PFSK-1 (cell line): Measurements from ENCODE around the gene NPY.

Experiments
- FOXP2 ChIP-seq: optimal IDR thresholded peaks from 2 replicates; pipeline ENCODE3; 2011; ENCODE audit warnings: borderline replicate concordance, control low read depth, inconsistent platforms; ENCODE audit not compliant: insufficient read depth; ENCODE audit errors: extremely low read length, extremely low read depth
- POLR2AphosphoS5 ChIP-seq: IDR thresholded peaks from 2 replicates; pipeline ENCODE4 v1.6.1; 2012; ENCODE audit warnings: low read depth, mild to moderate bottlenecking, control low read depth, low read length, moderate library complexity
- REST ChIP-seq, 2 experiments: IDR thresholded peaks; 2 replicates each; pipeline versions ENCODE4 v1.6.1 to v1.8.0; 2011 to 2012; ENCODE audit warnings: low read depth in 2 of 2, low read length in 2 of 2, control low read depth in 1 of 2, inconsistent platforms in 1 of 2, mild to moderate bottlenecking in 1 of 2, moderate library complexity in 1 of 2; ENCODE audit not compliant: insufficient read depth in 1 of 2
- SIN3A ChIP-seq: IDR thresholded peaks from 2 replicates; pipeline ENCODE4 v1.6.1; 2012; ENCODE audit warnings: mild to moderate bottlenecking, low read length, moderate library complexity, borderline replicate concordance; ENCODE audit not compliant: insufficient read depth
- TAF1 ChIP-seq: IDR thresholded peaks from 2 replicates; pipeline ENCODE4 v1.6.1; 2012; ENCODE audit warnings: low read length, control low read depth, borderline replicate concordance; ENCODE audit not compliant: insufficient read depth

The NPY gene

GRCh38 chr7:24334012-24334411 is 50.0 kb downstream of the NPY start:
- TF ChIP-seq REST (IDR thresholded peaks at IDR 0.05; ENCODE audit: insufficient read depth in 1 of 2, low read depth in 2 of 2, low read length in 2 of 2), result no peak

DNA sequence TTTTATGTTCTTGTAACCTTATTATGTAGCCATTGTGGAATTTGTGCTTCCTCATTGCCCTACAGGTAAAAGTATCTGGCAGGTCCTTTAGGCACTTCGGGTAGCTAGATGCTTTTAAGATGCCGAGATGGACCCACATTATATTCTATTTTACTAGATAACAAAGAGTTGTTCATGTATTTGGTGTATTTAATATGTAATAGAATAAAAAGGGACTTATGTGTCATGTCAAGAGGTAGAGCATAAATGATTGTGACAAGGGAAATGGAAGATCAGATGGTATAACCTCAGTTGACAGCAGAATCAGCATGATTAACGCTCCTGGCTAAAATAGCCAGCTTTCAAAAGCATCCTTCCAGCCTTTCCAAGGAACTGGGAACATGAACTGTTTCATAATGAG is 50.6 kb downstream of the NPY start:
- TF ChIP-seq SIN3A (no peak), TAF1 (no peak), REST (IDR thresholded peaks at IDR 0.05; ENCODE audit: insufficient read depth in 1 of 2, low read depth in 2 of 2, low read length in 2 of 2) (no peak), FOXP2 (no peak), POLR2AphosphoS5 (no peak)

GRCh38 chr7:24336461-24336860 is 52.5 kb downstream of the NPY start:
- TF ChIP-seq REST (IDR thresholded peaks at IDR 0.05; ENCODE audit: insufficient read depth in 1 of 2, low read depth in 2 of 2, low read length in 2 of 2) (no peak), POLR2AphosphoS5 (no peak), TAF1 (no peak), SIN3A (no peak), FOXP2 (no peak)

DNA sequence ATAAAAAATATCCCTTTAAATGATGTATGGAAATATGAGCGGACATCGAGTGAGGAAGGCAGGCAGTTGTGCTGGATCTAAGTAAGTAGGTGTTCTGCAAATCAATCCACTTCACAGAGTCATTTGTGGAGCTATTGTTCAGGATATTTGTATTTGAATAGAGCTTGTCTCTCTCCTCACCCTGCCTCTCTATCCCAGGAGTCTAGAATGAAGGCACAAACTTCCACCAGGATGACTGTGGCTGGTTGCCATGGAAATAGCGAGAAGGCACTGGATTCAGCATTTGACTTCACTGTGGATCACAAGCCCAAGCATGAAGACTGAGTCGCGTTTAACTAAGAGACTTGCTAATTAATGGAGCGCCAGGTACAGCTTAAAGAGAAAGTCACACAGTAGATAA is 53.2 kb downstream of the NPY start:
- TF ChIP-seq TAF1, result no peak
- TF ChIP-seq POLR2AphosphoS5, result no peak
- no peak for TF ChIP-seq SIN3A
- TF ChIP-seq REST (IDR thresholded peaks at IDR 0.05; ENCODE audit: insufficient read depth in 1 of 2, low read depth in 2 of 2, low read length in 2 of 2), result no peak
- no peak for TF ChIP-seq FOXP2

DNA sequence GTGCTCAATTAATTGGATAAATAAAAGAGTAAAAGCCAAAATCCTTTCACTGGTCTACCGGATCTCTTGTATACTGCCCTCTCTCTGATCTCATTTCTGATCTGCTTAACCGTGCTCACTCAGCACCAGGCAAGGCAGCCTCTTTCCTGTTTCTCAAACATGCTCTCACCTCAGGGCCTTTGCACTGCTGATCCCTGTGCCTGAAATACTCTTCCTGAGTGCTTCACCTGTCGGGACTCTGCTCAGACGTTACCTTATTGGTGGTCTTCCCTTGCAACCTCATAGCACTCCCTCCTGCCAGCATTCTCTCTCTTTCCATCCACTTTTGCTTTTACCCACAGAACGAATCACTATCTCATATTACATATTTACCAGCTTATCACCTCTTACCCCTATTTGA is 55.6 kb downstream of the NPY start:
- no peak for TF ChIP-seq POLR2AphosphoS5
- no peak for TF ChIP-seq REST (IDR thresholded peaks at IDR 0.05; ENCODE audit: insufficient read depth in 1 of 2, low read depth in 2 of 2, low read length in 2 of 2)
- no peak for TF ChIP-seq SIN3A
- TF ChIP-seq FOXP2, result no peak
- TF ChIP-seq TAF1, result no peak
